Measurements from ENCODE around the gene FAM3A. TPM values are rescaled to one million over a fixed set of nuclear protein-coding genes. Genes with fewer than 3 reads are reported as not detected.
A peak's percentile ranks its signal among the peaks of the same experiment; 100 is the strongest.

Gene FAM3A
- total and polyA plus RNA-seq, 7 experiments from 2014 or later, result 22.2 to 63.7 (median 43.0) TPM

DNA sequence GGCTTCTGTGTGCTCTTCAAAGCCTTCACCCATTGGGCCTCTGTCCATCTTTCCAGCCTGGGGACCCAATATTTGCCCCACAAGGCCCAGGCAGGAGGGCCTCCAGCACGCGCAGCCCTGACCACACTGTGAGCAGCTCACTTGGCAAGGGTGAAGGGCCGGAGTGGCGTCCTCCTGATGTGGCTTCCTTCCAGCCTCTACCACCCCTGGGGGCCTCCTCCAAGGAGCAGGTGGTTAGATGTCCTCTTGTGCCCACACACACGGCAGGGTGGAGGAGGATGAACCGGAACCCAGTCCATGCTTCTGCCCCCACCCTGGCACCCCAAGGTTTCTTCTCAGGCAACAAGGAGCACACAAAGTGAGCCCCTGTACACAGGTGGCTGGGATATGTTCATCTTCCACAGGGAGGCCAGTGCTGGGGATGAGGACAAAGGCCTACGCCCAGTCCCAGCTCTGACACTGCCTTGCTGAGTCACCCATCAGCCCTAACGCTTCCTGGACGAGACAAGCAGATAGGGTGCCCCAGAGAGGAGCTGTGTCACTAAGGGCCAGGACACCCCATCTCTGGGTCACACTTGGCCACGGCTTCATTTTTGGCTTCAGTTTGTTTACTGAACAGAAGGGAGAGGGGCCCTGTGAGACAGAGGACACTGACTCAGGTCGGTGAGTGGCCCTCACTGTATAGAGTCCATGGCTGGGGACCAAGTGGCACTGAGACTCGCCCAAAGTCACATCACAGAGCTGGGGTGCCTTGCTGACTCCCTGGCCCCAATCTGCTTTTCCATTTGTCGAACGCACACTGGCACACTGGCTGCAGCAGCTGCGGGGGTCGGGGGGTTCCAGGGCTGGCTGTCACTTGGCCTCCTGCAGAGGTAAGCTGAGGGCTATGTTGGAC lies 31.5 kb downstream of the FAM3A start:
- H3K36me3 Mint-ChIP-seq, result peaks cover 0 to 4% (median 0%) of the 10 kb centered on the region in 5 donors
- H3K4me3 Mint-ChIP-seq, result peak overlapping the region in 8 of 10 donors; percentile 12 to 88 (median 52)
- peak overlapping the region in 3 of 9 donors; percentile 14 to 51 (median 45) for H3K27ac Mint-ChIP-seq
- intact Hi-C loops (cut with micrococcal nuclease), result no loop called here
- no peaks in the 10 kb centered on the region for H3K27me3 Mint-ChIP-seq
- Histone ChIP-seq H3K27me3 (ENCODE audit: control insufficient read depth in 2 of 2, insufficient read depth in 2 of 2, low read length in 2 of 2) (no peaks in the 10 kb centered on the region), H3K27ac (ENCODE audit: low read depth, low read length) (peak overlapping the region; percentile 66), H3K36me3 (ENCODE audit: control insufficient read depth in 2 of 3, insufficient read depth in 3 of 3, low read length in 3 of 3) (peaks cover 0 to 6% (median 4%) of the 10 kb centered on the region in 3 experiments), H3K4me1 (ENCODE audit: control insufficient read depth in 2 of 2, insufficient read depth in 2 of 2, low read length in 2 of 2) (peaks cover 0 to 12% of the 10 kb centered on the region in 2 donors), H3K4me3 (ENCODE audit: low read length) (no peak overlapping the region), H3K9me3 (ENCODE audit: control insufficient read depth in 2 of 3, low read length in 3 of 3) (no peaks in the 10 kb centered on the region)
- POLR2A ChIA-PET, result interaction anchor here (0.6 to 7.0 kb wide), 9 partner anchors 8 to 87 kb away, joined by 3 to 69 read pairs (median 4); partner anchors contain the start of genes ATP6AP1, FAM3A, IKBKG and RPL10
- H3K9me3 Mint-ChIP-seq, result no peaks in the 10 kb centered on the region
- CTCF ChIA-PET, result no interaction called here
- DNase-seq (no peak), ATAC-seq (peak; percentile 60)
- peaks cover 5 to 36% (median 14%) of the 10 kb centered on the region in 7 donors for H3K4me1 Mint-ChIP-seq

DNA sequence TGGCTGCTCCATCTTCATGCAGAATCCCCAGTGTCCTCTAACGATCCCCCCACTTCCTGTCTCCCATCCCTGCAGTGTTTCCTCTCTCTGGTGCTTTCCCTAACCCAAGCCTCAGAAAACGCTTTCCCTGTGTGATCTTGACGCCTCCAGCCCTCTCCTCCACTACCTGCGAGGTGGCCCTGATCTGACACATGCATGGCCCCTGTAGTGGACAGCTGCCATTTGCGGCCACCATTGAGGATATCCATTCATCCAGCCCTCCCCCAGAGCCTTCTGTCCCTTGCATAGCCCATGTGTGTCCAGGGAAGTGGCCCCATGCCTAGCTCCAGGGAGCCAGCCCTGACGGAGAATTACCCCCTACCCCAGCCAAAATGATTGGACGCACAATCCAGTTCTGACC lies 32.7 kb downstream of the FAM3A start:
- H3K4me3 Mint-ChIP-seq, result no peak overlapping the region
- no peaks in the 10 kb centered on the region for H3K9me3 ChIP-seq (ENCODE audit: control insufficient read depth in 2 of 3, low read length in 3 of 3)
- CTCF ChIA-PET, result interaction anchor here (0.6 to 0.7 kb wide), 2 partner anchors 135 to 287 kb away, joined by 3 read pairs; no protein-coding TSS in a partner anchor
- intact Hi-C loops (cut with micrococcal nuclease), result no loop called here
- ATAC-seq (no peak), DNase-seq (no peak)
- no peaks in the 10 kb centered on the region for H3K27me3 ChIP-seq (ENCODE audit: control insufficient read depth in 2 of 2, insufficient read depth in 2 of 2, low read length in 2 of 2)
- H3K36me3 Mint-ChIP-seq, result peaks cover 0 to 4% (median 0%) of the 10 kb centered on the region in 5 donors
- no peak overlapping the region for H3K4me3 ChIP-seq (ENCODE audit: low read length)
- H3K4me1 ChIP-seq (ENCODE audit: control insufficient read depth in 2 of 2, insufficient read depth in 2 of 2, low read length in 2 of 2), result peaks cover 0 to 15% of the 10 kb centered on the region in 2 donors
- H3K27me3 Mint-ChIP-seq, result no peaks in the 10 kb centered on the region
- H3K4me1 Mint-ChIP-seq, result peaks cover 5 to 32% (median 13%) of the 10 kb centered on the region in 7 donors
- H3K9me3 Mint-ChIP-seq, result no peaks in the 10 kb centered on the region
- POLR2A ChIA-PET, result interaction anchor here (1.3 to 2.0 kb wide), 2 partner anchors 34 to 53 kb away, joined by 4 to 8 read pairs; partner anchors contain the start of gene ATP6AP1
- no peak overlapping the region for H3K27ac ChIP-seq (ENCODE audit: low read depth, low read length)
- no peak overlapping the region for H3K27ac Mint-ChIP-seq
- peaks cover 0 to 6% (median 4%) of the 10 kb centered on the region in 3 experiments for H3K36me3 ChIP-seq (ENCODE audit: control insufficient read depth in 2 of 3, insufficient read depth in 3 of 3, low read length in 3 of 3)

DNA sequence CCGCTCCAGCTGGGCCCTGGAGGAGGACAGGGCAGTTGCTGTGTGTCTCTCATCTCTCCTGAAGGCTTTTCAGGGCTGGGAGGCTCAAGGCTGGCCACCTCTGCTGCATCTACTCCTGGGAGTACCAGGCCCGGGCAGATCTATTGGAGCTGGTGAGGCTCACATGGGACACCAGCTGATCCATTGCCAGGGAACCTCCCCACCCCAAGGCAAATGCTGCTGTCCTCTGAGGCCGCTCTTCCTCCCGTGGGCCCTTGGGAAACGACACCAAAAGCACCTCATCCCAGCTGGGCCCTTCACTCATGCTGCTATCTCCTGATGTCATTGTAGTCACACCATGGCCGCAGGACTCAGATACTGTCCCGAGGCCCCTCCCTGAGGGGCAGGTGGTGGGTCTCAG lies 33.2 kb downstream of the FAM3A start:
- H3K9me3 ChIP-seq (ENCODE audit: control insufficient read depth in 2 of 3, low read length in 3 of 3), result no peaks in the 10 kb centered on the region
- DNase-seq (no peak), ATAC-seq (no peak)
- peaks cover 0 to 6% (median 4%) of the 10 kb centered on the region in 3 experiments for H3K36me3 ChIP-seq (ENCODE audit: control insufficient read depth in 2 of 3, insufficient read depth in 3 of 3, low read length in 3 of 3)
- peak overlapping the region in 1 of 9 donors; percentile 3 for H3K27ac Mint-ChIP-seq
- no peaks in the 10 kb centered on the region for H3K27me3 ChIP-seq (ENCODE audit: control insufficient read depth in 2 of 2, insufficient read depth in 2 of 2, low read length in 2 of 2)
- peaks cover 4 to 15% of the 10 kb centered on the region in 2 donors for H3K4me1 ChIP-seq (ENCODE audit: control insufficient read depth in 2 of 2, insufficient read depth in 2 of 2, low read length in 2 of 2)
- H3K9me3 Mint-ChIP-seq, result no peaks in the 10 kb centered on the region
- peaks cover 5 to 32% (median 13%) of the 10 kb centered on the region in 7 donors for H3K4me1 Mint-ChIP-seq
- H3K27ac ChIP-seq (ENCODE audit: low read depth, low read length), result no peak overlapping the region
- CTCF ChIA-PET, result no interaction called here
- H3K36me3 Mint-ChIP-seq, result peaks cover 0 to 4% (median 0%) of the 10 kb centered on the region in 5 donors
- no peak overlapping the region for H3K4me3 Mint-ChIP-seq
- H3K4me3 ChIP-seq (ENCODE audit: low read length), result no peak overlapping the region
- POLR2A ChIA-PET, result interaction anchor here (1.3 kb wide), 1 partner anchor 34 kb away, joined by 4 read pairs; no protein-coding TSS in a partner anchor
- no peaks in the 10 kb centered on the region for H3K27me3 Mint-ChIP-seq
- intact Hi-C loops (cut with micrococcal nuclease), result no loop called here

DNA sequence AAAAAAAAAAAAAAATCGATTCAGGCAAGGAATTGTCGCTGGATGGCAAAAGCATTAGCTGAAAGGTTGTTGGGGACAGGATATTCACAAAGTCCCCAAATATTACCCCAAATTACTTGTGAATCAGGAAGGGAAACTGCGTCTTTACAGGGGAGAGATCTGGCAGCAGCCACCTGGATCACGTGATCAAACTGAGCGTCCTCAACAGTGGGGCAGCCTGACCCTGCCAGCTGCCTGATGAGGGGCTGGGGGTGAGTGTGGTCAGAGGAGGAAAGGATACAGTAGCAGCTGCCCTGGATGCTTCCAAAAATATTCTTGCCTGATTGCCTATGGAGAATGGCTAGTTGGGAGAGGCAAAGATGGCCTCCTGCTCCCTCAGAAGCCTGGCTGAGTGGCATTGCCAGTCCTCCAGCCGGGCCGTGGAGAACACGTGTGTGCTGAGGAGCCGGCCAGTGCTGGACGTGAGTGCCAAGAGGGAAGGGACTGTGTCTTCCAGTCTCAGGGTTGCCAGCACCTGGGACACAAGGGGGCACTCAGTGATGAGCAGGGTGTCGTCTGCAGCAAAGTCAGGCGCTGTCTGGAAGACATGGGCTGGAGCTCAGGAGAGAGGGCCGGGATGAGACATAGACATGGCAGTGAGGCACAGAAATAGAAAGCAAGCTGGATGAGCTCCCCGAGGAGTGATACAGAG lies 34.0 kb downstream of the FAM3A start:
- peaks cover 5 to 37% (median 18%) of the 10 kb centered on the region in 7 donors for H3K4me1 Mint-ChIP-seq
- no peaks in the 10 kb centered on the region for H3K9me3 Mint-ChIP-seq
- POLR2A ChIA-PET, result no interaction called here
- CTCF ChIA-PET, result interaction anchor here (0.6 kb wide), 1 partner anchor 193 kb away, joined by 5 read pairs; no protein-coding TSS in a partner anchor
- Histone ChIP-seq H3K4me3 (ENCODE audit: low read length) (no peak overlapping the region), H3K27me3 (ENCODE audit: control insufficient read depth in 2 of 2, insufficient read depth in 2 of 2, low read length in 2 of 2) (no peaks in the 10 kb centered on the region), H3K4me1 (ENCODE audit: control insufficient read depth in 2 of 2, insufficient read depth in 2 of 2, low read length in 2 of 2) (peaks cover 12 to 15% of the 10 kb centered on the region in 2 donors), H3K9me3 (ENCODE audit: control insufficient read depth in 2 of 3, low read length in 3 of 3) (no peaks in the 10 kb centered on the region), H3K36me3 (ENCODE audit: control insufficient read depth in 2 of 3, insufficient read depth in 3 of 3, low read length in 3 of 3) (peaks cover 0 to 6% (median 4%) of the 10 kb centered on the region in 3 experiments), H3K27ac (ENCODE audit: low read depth, low read length) (no peak overlapping the region)
- no peak overlapping the region for H3K4me3 Mint-ChIP-seq
- intact Hi-C loops (cut with micrococcal nuclease), result no loop called here
- peak overlapping the region in 4 of 9 donors; percentile 9 to 76 (median 46) for H3K27ac Mint-ChIP-seq
- peaks cover 0 to 4% (median 0%) of the 10 kb centered on the region in 5 donors for H3K36me3 Mint-ChIP-seq
- no peak for DNase-seq
- no peak for ATAC-seq
- no peaks in the 10 kb centered on the region for H3K27me3 Mint-ChIP-seq

DNA sequence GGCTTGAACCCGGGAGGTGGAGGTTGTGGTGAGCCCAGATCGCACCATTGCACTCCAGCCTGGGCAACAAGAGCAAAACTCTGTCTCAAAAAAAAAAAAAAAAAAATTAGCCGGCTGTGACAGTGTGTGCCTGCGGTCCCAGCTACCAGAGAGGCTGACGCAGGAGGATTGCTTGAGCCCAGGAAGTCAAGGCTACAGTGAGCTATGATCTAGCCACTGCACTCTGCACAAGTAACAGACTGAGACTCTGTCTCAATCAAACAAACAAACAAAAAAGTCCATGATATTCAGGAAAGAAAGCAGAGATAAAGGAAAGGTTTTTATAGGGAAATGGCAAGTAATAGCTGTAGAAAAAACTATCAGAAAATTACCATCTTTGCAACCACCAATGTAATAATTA lies 34.8 kb downstream of the FAM3A start:
- Mint-ChIP-seq H3K4me1 (peaks cover 12 to 45% (median 26%) of the 10 kb centered on the region in 7 donors), H3K4me3 (no peak overlapping the region), H3K27me3 (no peaks in the 10 kb centered on the region), H3K9me3 (no peaks in the 10 kb centered on the region), H3K36me3 (peaks cover 0 to 2% (median 0%) of the 10 kb centered on the region in 5 donors), H3K27ac (peak overlapping the region in 1 of 9 donors; percentile 66)
- POLR2A ChIA-PET, result no interaction called here
- Histone ChIP-seq H3K4me1 (ENCODE audit: control insufficient read depth in 2 of 2, insufficient read depth in 2 of 2, low read length in 2 of 2) (peaks cover 14 to 15% of the 10 kb centered on the region in 2 donors), H3K9me3 (ENCODE audit: control insufficient read depth in 2 of 3, low read length in 3 of 3) (no peaks in the 10 kb centered on the region), H3K36me3 (ENCODE audit: control insufficient read depth in 2 of 3, insufficient read depth in 3 of 3, low read length in 3 of 3) (peaks cover 0 to 6% (median 4%) of the 10 kb centered on the region in 3 experiments), H3K4me3 (ENCODE audit: low read length) (no peak overlapping the region), H3K27ac (ENCODE audit: low read depth, low read length) (no peak overlapping the region), H3K27me3 (ENCODE audit: control insufficient read depth in 2 of 2, insufficient read depth in 2 of 2, low read length in 2 of 2) (no peaks in the 10 kb centered on the region)
- intact Hi-C loops (cut with micrococcal nuclease), result no loop called here
- ATAC-seq (no peak), DNase-seq (no peak)
- CTCF ChIA-PET, result interaction anchor here (0.7 kb wide), 1 partner anchor 110 kb away, joined by 3 read pairs; no protein-coding TSS in a partner anchor

Data from naive thymus-derived CD4-positive, alpha-beta T cell (primary cell).